K562 (cell line): ENCODE results near the gene RNF214. TPM values are rescaled to one million over a fixed set of nuclear protein-coding genes. Genes with fewer than 3 reads are reported as not detected.

Experiments
- GTF3C2 ChIP-seq: IDR thresholded peaks from 3 replicates; pipeline ENCODE4 v1.6.1; 2011; ENCODE audit warnings: borderline replicate concordance, mild to moderate bottlenecking, moderate library complexity; ENCODE audit not compliant: insufficient read length; ENCODE audit errors: extremely low read depth
- HCFC1 ChIP-seq: IDR thresholded peaks from 2 replicates; pipeline ENCODE4 v1.6.1; 2012; ENCODE audit warnings: low read depth, low read length, improper control_type of control experiment
- HES1 ChIP-seq: fragments of 450-650 bp; IDR thresholded peaks from 2 replicates; pipeline ENCODE4 v1.6.1; 2016; ENCODE audit warnings: low read depth, mild to moderate bottlenecking, moderate library complexity
- ZBTB33 ChIP-seq: sonication (generic); formaldehyde crosslinking; IDR thresholded peaks from 2 replicates; pipeline ENCODE4 v1.8.1; 2023; ENCODE audit warnings: mild to moderate bottlenecking, missing genetic modification reagents
- ZNF740 ChIP-seq, 3 experiments: fragments of 200-800 bp in 1 of 3; sonication (Bioruptor generic) in 1 of 3; sonication (generic) in 1 of 3; formaldehyde crosslinking in 1 of 3; IDR thresholded peaks; 2 replicates each; pipeline versions ENCODE4 v1.6.1 to v1.8.0; 2016 to 2022; ENCODE audit warnings: mild to moderate bottlenecking in 2 of 3, missing compliant biosample characterization in 2 of 3, missing genetic modification characterization in 2 of 3, missing genetic modification reagents in 1 of 3
- polyA plus RNA-seq, 8 experiments: library from polyadenylated mRNA; depleted of rRNA in 4 of 8; stranded (reverse) in 5 of 8; unstranded in 3 of 8; fragments of >200 nt; fragmentation: Nextera tagmentation in 2 of 8; fragmentation: Illumina TruSeq in 1 of 8; extraction: Ambion mirVana in 2 of 8; extraction: Trizol in 1 of 8; gene quantifications; 2 replicates each; pipeline versions ENCODE4 v1.2.1 to v1.2.3, GENCODE V29; 2011 to 2014; ENCODE audit warnings: inconsistent platforms in 1 of 8, missing spikeins in 1 of 8
- total RNA-seq, 7 experiments: library from RNA; depleted of rRNA in 6 of 7; stranded (reverse); fragments of >200 nt in 6 of 7; fragmentation: Illumina TruSeq in 2 of 7; extraction: Trizol in 2 of 7; gene quantifications; 2 replicates each; pipeline versions ENCODE4 v1.2.1 to v1.2.3, GENCODE V29; 2011 to 2021; ENCODE audit warnings: low replicate concordance in 1 of 7

The RNF214 gene
- total and polyA plus RNA-seq, 9 of the 15 experiments (the other 6 are each of a cell fraction or from before 2014, with no cell fraction given) = 6.6 to 24.8 (median 11.9) TPM

- TF ChIP-seq HES1 = no peak
- peak; percentile 75 for TF ChIP-seq HCFC1
- TF ChIP-seq ZBTB33 (CRISPR knock-in tag) = peak; percentile 27; the same call in 1 of the 2 replicates
- no peak for TF ChIP-seq ZNF740 (CRISPR knock-in tag; IDR thresholded peaks at IDR 0.05)
- TF ChIP-seq ZNF740 (tag; IDR thresholded peaks at IDR 0.05) = peak in 1 of 2 experiments; percentile 86; a peak in 2 of 4 replicates
- TF ChIP-seq GTF3C2 = no peak
Measured at GRCh38 chr11:117327567-117328374, 95.3 kb downstream of the RNF214 start, which contains the start of gene CEP164 (continued).
